A673 (cell line): Measurements from ENCODE around the gene MEF2A. TPM values are rescaled to one million over a fixed set of nuclear protein-coding genes. Genes with fewer than 3 reads are reported as not detected.

Experiments used
- BruUV-seq: library from RNA; stranded (reverse); fragments of 400-500 nt; replicated peaks from 2 replicates; lab custom pipeline; 2021; lab: Mats Ljungman, UMichigan
- CTCF ChIA-PET: fragments of 300-600 bp; sonication (Branson Sonifier 250); formaldehyde crosslinking; loops from one replicate; lab custom pipeline; 2022; ENCODE audit warnings: antibody characterized with exemption; lab: Charles Lee
- POLR2A ChIA-PET: fragments of 300-600 bp; sonication (Branson Sonifier 250); formaldehyde crosslinking; loops from one replicate; lab custom pipeline; 2022; ENCODE audit warnings: antibody characterized with exemption; ENCODE audit not compliant: low non-redundant PET; lab: Charles Lee
- DNase-seq: peaks from one replicate; pipeline ENCODE4 v3.0.0-alpha.2; 2015; ENCODE audit warnings: low spot score
- H3K27ac ChIP-seq: fragments of 200-600 bp; sonication (generic); 2 replicates; pipeline ENCODE4 v1.5.1; 2016; ENCODE audit warnings: mixed run types, low read depth, mild to moderate bottlenecking, mixed read lengths, antibody characterized with exemption, low read length; ENCODE audit not compliant: poor library complexity, severe bottlenecking
- H3K27me3 ChIP-seq: fragments of 200-600 bp; sonication (generic); replicated peaks from 2 replicates; pipeline ENCODE4 v1.6.1; 2017; ENCODE audit warnings: mixed run types, low read depth, mild to moderate bottlenecking, mixed read lengths, antibody characterized with exemption, low read length; ENCODE audit not compliant: insufficient read depth, poor library complexity
- H3K36me3 ChIP-seq: fragments of 200-600 bp; sonication (generic); 2 replicates; pipeline ENCODE4 v1.6.1; 2016; ENCODE audit warnings: mixed run types, mild to moderate bottlenecking, mixed read lengths, antibody characterized with exemption, low read length; ENCODE audit not compliant: insufficient read depth, poor library complexity, severe bottlenecking
- H3K4me1 ChIP-seq: fragments of 200-600 bp; sonication (generic); 2 replicates; pipeline ENCODE4 v1.6.1; 2017; ENCODE audit warnings: mixed run types, mild to moderate bottlenecking, mixed read lengths, antibody characterized with exemption, low read length; ENCODE audit not compliant: insufficient read depth, poor library complexity, severe bottlenecking
- H3K4me3 ChIP-seq: fragments of 200-600 bp; sonication (generic); 2 replicates; pipeline ENCODE4 v1.5.1; 2016; ENCODE audit warnings: low read depth, mixed run types, mild to moderate bottlenecking, mixed read lengths, low read length; ENCODE audit not compliant: poor library complexity, severe bottlenecking
- H3K9me3 ChIP-seq: fragments of 200-600 bp; sonication (generic); 2 replicates; pipeline ENCODE4 v1.6.1; 2016; ENCODE audit warnings: mixed run types, low read depth, mild to moderate bottlenecking, mixed read lengths, antibody characterized with exemption, low read length; ENCODE audit not compliant: poor library complexity, severe bottlenecking
- EZH2 ChIP-seq: fragments of 200-600 bp; sonication (generic); IDR thresholded peaks from 2 replicates; pipeline ENCODE4 v1.6.1; 2017; ENCODE audit warnings: borderline replicate concordance, low read depth, mild to moderate bottlenecking, mixed read lengths, antibody characterized with exemption, low read length; ENCODE audit not compliant: poor library complexity, severe bottlenecking
- intact Hi-C: fragments of 100-400 bp; cut with micrococcal nuclease; formaldehyde crosslinking; loops from one replicate; pipeline ENCODE4 v1.10.0; 2022; ENCODE audit not compliant: unreplicated experiment
- total RNA-seq: library from RNA; stranded (reverse); gene quantifications from 2 replicates; pipeline ENCODE4 v1.2.3, GENCODE V29; 2021
- TF ChIP-seq, protein P1 (sequence below): fragments of 300-800, 200-600 bp; sonication (generic); conservative IDR thresholded peaks from 2 replicates; pipeline ENCODE4 v1.5.1; 2017; ENCODE audit warnings: low read depth, mild to moderate bottlenecking, antibody characterized with exemption, low read length, moderate library complexity, mixed read lengths

MEF2A gene
- total RNA-seq, 1 experiment from 2014 or later = 26.4 TPM

DNA sequence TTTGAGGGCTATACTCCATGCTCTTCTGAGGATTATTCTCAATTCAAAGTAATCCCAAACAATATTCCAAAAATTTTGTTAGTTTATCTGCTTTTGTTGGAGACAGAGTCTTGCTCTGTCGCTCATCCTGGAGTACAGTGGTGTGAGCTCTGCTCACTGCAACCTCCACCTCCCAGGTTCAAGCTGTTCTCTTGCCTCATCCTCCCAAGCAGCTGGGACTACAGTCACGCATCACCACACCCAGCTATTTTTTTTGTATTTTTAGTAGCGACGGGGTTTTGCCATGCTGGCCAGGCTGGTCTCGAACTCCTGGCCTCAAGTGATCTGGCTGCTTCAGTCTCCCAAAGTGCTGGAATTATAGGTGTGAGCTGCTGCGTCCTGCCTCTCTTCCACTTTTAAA, 39.1 kb downstream of the MEF2A start:
- DNase-seq = no peak
- BruUV-seq = no TSS peak
- Histone ChIP-seq H3K36me3 (peaks cover 8% of the 10 kb centered on the region), H3K27me3 (no peaks in the 10 kb centered on the region), H3K27ac (no peak overlapping the region), H3K4me3 (no peak overlapping the region), H3K9me3 (peaks cover 5% of the 10 kb centered on the region), H3K4me1 (peaks cover 8% of the 10 kb centered on the region)
- ChIA-PET POLR2A (no interaction called here), CTCF (no interaction called here)
- TF ChIP-seq, protein P1, sequence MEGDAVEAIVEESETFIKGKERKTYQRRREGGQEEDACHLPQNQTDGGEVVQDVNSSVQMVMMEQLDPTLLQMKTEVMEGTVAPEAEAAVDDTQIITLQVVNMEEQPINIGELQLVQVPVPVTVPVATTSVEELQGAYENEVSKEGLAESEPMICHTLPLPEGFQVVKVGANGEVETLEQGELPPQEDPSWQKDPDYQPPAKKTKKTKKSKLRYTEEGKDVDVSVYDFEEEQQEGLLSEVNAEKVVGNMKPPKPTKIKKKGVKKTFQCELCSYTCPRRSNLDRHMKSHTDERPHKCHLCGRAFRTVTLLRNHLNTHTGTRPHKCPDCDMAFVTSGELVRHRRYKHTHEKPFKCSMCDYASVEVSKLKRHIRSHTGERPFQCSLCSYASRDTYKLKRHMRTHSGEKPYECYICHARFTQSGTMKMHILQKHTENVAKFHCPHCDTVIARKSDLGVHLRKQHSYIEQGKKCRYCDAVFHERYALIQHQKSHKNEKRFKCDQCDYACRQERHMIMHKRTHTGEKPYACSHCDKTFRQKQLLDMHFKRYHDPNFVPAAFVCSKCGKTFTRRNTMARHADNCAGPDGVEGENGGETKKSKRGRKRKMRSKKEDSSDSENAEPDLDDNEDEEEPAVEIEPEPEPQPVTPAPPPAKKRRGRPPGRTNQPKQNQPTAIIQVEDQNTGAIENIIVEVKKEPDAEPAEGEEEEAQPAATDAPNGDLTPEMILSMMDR = no peak
- no peak for TF ChIP-seq EZH2
- intact Hi-C loops = no loop called here

DNA sequence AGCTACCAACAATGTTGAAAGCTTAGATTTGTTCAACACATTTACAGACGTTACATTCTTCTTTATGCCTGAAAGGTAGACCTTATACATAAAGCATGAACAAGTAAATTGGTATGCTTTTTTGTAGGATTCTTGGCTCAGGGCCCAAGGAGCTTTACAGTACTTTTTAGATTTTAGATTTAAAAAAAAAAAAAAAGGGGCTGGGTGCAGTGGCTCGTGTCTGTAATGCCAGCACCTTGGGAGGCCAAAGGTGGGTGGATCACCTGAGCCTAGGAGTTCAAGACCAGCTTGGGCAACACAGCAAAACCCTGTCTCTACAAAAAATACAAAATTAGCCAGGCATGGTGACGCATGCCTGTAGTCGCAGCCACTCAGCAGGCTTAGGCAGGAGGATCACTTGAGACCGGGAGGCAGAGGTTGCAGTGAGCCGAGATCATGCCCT, 39.7 kb downstream of the MEF2A start:
- DNase-seq = no peak
- intact Hi-C loops = no loop called here
- Histone ChIP-seq H3K4me3 (no peak overlapping the region), H3K9me3 (no peaks in the 10 kb centered on the region), H3K4me1 (peaks cover 8% of the 10 kb centered on the region), H3K27ac (no peak overlapping the region), H3K36me3 (peaks cover 2% of the 10 kb centered on the region), H3K27me3 (no peaks in the 10 kb centered on the region)
- ChIA-PET POLR2A (no interaction called here), CTCF (no interaction called here)
- TF ChIP-seq EZH2 = no peak
- TF ChIP-seq, protein P1 = no peak
- no TSS peak for BruUV-seq

DNA sequence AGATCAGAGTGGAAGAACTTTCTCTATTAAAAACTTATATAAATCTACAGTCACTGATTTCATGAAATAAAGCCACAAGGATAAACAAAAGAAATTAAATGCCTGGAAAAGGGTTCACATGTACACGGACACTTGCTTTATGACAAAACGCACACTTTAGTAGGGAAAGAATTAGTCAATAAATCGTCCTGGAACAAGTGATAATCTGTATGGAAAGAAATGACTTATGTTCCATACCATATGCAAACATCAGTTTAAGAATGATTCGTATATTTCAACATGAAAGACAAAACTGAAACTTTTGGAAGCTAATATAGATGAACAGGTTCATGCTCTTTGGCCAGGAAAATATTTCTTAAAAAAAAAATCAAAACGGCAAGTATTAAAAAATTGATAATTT, 40.2 kb downstream of the MEF2A start:
- DNase-seq = no peak
- no peak for TF ChIP-seq EZH2
- TF ChIP-seq, protein P1 = no peak
- H3K9me3 ChIP-seq = no peaks in the 10 kb centered on the region
- H3K4me3 ChIP-seq = no peak overlapping the region
- intact Hi-C loops = no loop called here
- CTCF ChIA-PET = no interaction called here
- no peaks in the 10 kb centered on the region for H3K27me3 ChIP-seq
- H3K27ac ChIP-seq = no peak overlapping the region
- BruUV-seq = no TSS peak
- H3K36me3 ChIP-seq = no peaks in the 10 kb centered on the region
- H3K4me1 ChIP-seq = peaks cover 8% of the 10 kb centered on the region
- POLR2A ChIA-PET = no interaction called here
